H1 (cell line): Measurements from ENCODE around the gene TMBIM4. TPM values are rescaled to one million over a fixed set of nuclear protein-coding genes. Genes with fewer than 3 reads are reported as not detected.

Experiments
- CTCF ChIA-PET: fragments of 300-600 bp; sonication (Branson Sonifier 250); formaldehyde crosslinking; loops from one replicate; lab custom pipeline; 2021; ENCODE audit not compliant: partially characterized antibody; lab: Charles Lee
- POLR2A ChIA-PET: fragments of 300-600 bp; sonication (Branson Sonifier 250); formaldehyde crosslinking; loops from one replicate; lab custom pipeline; 2021; ENCODE audit warnings: inconsistent platforms; ENCODE audit not compliant: partially characterized antibody; lab: Charles Lee
- DNase-seq, 2 experiments: peaks; one replicate each; pipeline versions ENCODE4 v3.0.0 to v3.0.0-alpha.2; 2010 to 2022; ENCODE audit warnings: low spot score in 2 of 2, low read depth in 1 of 2, mixed read lengths in 1 of 2
- FAIRE-seq: peaks from 2 replicates; lab custom pipeline; 2011; peaks lifted over from hg19 to GRCh38; lab: Jason Lieb, UNC
- H2AFZ ChIP-seq: 2 replicates; pipeline ENCODE4 v1.8.1; 2012; ENCODE audit warnings: low read length, inconsistent platforms
- H2AK5ac ChIP-seq: 2 replicates; pipeline ENCODE4 v1.6.1; 2013; ENCODE audit warnings: low read depth, low read length
- H2BK120ac ChIP-seq: replicated peaks from 2 replicates; pipeline ENCODE3; 2013; ENCODE audit warnings: low read depth, low read length, inconsistent platforms
- H2BK12ac ChIP-seq: 2 replicates; pipeline ENCODE4 v1.6.1; 2013; ENCODE audit warnings: low read depth, low read length
- H2BK15ac ChIP-seq: 2 replicates; pipeline ENCODE4 v1.6.1; 2013; ENCODE audit warnings: low read length
- H2BK20ac ChIP-seq: 2 replicates; pipeline ENCODE4 v1.6.1; 2013; ENCODE audit warnings: low read length
- H2BK5ac ChIP-seq: 2 replicates; pipeline ENCODE4 v1.6.1; 2013; ENCODE audit warnings: low read depth, low read length
- H3K14ac ChIP-seq: 2 replicates; pipeline ENCODE4 v1.6.1; 2013; ENCODE audit warnings: inconsistent platforms; ENCODE audit not compliant: insufficient read length
- H3K18ac ChIP-seq: 2 replicates; pipeline ENCODE4 v1.6.1; 2013; ENCODE audit warnings: low read length; ENCODE audit errors: extremely low read depth
- H3K23ac ChIP-seq: 2 replicates; pipeline ENCODE4 v1.6.1; 2013; ENCODE audit warnings: inconsistent platforms; ENCODE audit not compliant: insufficient read length
- H3K23me2 ChIP-seq: 2 replicates; pipeline ENCODE4 v1.6.1; 2013; ENCODE audit warnings: low read depth, low read length
- H3K27ac ChIP-seq: 2 replicates; pipeline ENCODE4 v1.6.1; 2011; ENCODE audit warnings: low read depth, low read length, inconsistent platforms
- H3K27me3 ChIP-seq, 4 experiments: replicated peaks in 1 of 4; 1 replicate in 1 of 4; 2 replicates in 3 of 4; pipeline versions ENCODE4 v1.6.1 to v1.8.1; 2011 to 2013; ENCODE audit warnings: low read length in 3 of 4, mild to moderate bottlenecking in 3 of 4, inconsistent platforms in 2 of 4, mixed read lengths in 2 of 4, moderate library complexity in 1 of 4; ENCODE audit not compliant: control insufficient read depth in 3 of 4, insufficient read depth in 3 of 4; ENCODE audit errors: extremely low read depth in 1 of 4
- H3K36me3 ChIP-seq, 4 experiments: 2 replicates each; pipeline versions ENCODE4 v1.6.1 to v1.8.1; 2011 to 2013; ENCODE audit warnings: mild to moderate bottlenecking in 4 of 4, low read length in 3 of 4, moderate library complexity in 2 of 4, control low read depth in 1 of 4, inconsistent platforms in 1 of 4; ENCODE audit not compliant: insufficient read depth in 4 of 4, control insufficient read depth in 2 of 4
- H3K4ac ChIP-seq: replicated peaks from 2 replicates; pipeline ENCODE3; 2013; ENCODE audit warnings: low read length, low read depth, mixed read lengths, inconsistent platforms; ENCODE audit not compliant: insufficient read length
- H3K4me1 ChIP-seq, 4 experiments: replicated peaks in 1 of 4; 1 replicate in 1 of 4; 2 replicates in 3 of 4; pipeline versions ENCODE4 v1.6.1 to v1.8.1; 2011 to 2013; ENCODE audit warnings: low read length in 3 of 4, inconsistent platforms in 2 of 4, mixed read lengths in 1 of 4; ENCODE audit not compliant: insufficient read depth in 4 of 4, control insufficient read depth in 3 of 4
- H3K4me2 ChIP-seq, 2 experiments: 2 replicates each; pipeline versions ENCODE4 v1.6.1 to v1.8.1; 2011 to 2013; ENCODE audit warnings: low read depth in 2 of 2, low read length in 2 of 2, control low read depth in 1 of 2, inconsistent platforms in 1 of 2, mild to moderate bottlenecking in 1 of 2; ENCODE audit not compliant: insufficient read depth in 1 of 2
- H3K4me3 ChIP-seq, 4 experiments: fragments of 200-600, 300-600 bp in 1 of 4; sonication (generic), shearing (Covaris generic), sonication (Bioruptor Twin) in 1 of 4; 2 replicates each; pipeline versions ENCODE4 v1.5.1 to v1.8.1; 2011 to 2016; ENCODE audit warnings: low read length in 4 of 4, low read depth in 3 of 4, control low read depth in 2 of 4, inconsistent platforms in 2 of 4, mild to moderate bottlenecking in 2 of 4, mixed read lengths in 1 of 4, moderate library complexity in 1 of 4; ENCODE audit not compliant: insufficient read depth in 2 of 4; ENCODE audit errors: extremely low read depth in 1 of 4
- H3K56ac ChIP-seq: replicated peaks from 2 replicates; pipeline ENCODE3; 2013; ENCODE audit warnings: low read depth, mild to moderate bottlenecking, mixed read lengths, low read length, inconsistent platforms; ENCODE audit not compliant: insufficient read length
- H3K79me1 ChIP-seq: 2 replicates; pipeline ENCODE4 v1.6.1; 2013; ENCODE audit warnings: low read depth, low read length, control low read depth
- H3K79me2 ChIP-seq, 2 experiments: 2 replicates each; pipeline versions ENCODE4 v1.6.1 to v1.8.1; 2012 to 2013; ENCODE audit warnings: low read length in 2 of 2, mild to moderate bottlenecking in 2 of 2, inconsistent platforms in 1 of 2; ENCODE audit not compliant: insufficient read depth in 2 of 2, control insufficient read depth in 1 of 2
- H3K9ac ChIP-seq, 4 experiments: replicated peaks in 1 of 4; 1 replicate in 1 of 4; 2 replicates in 3 of 4; pipeline versions ENCODE4 v1.6.1 to v1.8.1; 2011 to 2013; ENCODE audit warnings: low read depth in 3 of 4, low read length in 3 of 4, control low read depth in 2 of 4, mild to moderate bottlenecking in 2 of 4, moderate library complexity in 2 of 4, inconsistent platforms in 1 of 4; ENCODE audit errors: extremely low read depth in 1 of 4
- H3K9me3 ChIP-seq, 2 experiments: 2 replicates each; pipeline versions ENCODE4 v1.6.1 to v1.8.1; 2012 to 2013; ENCODE audit warnings: mild to moderate bottlenecking in 2 of 2, moderate library complexity in 2 of 2, control low read depth in 1 of 2, inconsistent platforms in 1 of 2, low read depth in 1 of 2, low read length in 1 of 2, mixed read lengths in 1 of 2; ENCODE audit not compliant: insufficient read depth in 2 of 2
- H4K20me1 ChIP-seq, 2 experiments: replicated peaks in 1 of 2; 2 replicates each; pipeline versions ENCODE3 to v1.8.1; 2011 to 2013; ENCODE audit warnings: inconsistent platforms in 2 of 2, low read length in 2 of 2, mild to moderate bottlenecking in 1 of 2; ENCODE audit not compliant: insufficient read depth in 2 of 2, control insufficient read depth in 1 of 2
- H4K5ac ChIP-seq: 2 replicates; pipeline ENCODE4 v1.6.1; 2013; ENCODE audit warnings: low read length, low read depth, mixed read lengths, inconsistent platforms; ENCODE audit not compliant: insufficient read length
- H4K8ac ChIP-seq: 2 replicates; pipeline ENCODE4 v1.8.0; 2013; ENCODE audit warnings: mild to moderate bottlenecking, moderate library complexity, low read length, inconsistent platforms; ENCODE audit not compliant: insufficient read depth; ENCODE audit errors: extremely low read depth
- H4K91ac ChIP-seq: replicated peaks from 2 replicates; pipeline ENCODE3; 2013; ENCODE audit warnings: low read length, mixed read lengths, inconsistent platforms; ENCODE audit not compliant: insufficient read length
- TEAD4 ChIP-seq: IDR thresholded peaks from 2 replicates; pipeline ENCODE4 v1.6.1; 2012; ENCODE audit warnings: low read depth, low read length, inconsistent platforms, mixed read lengths
- ZNF274 ChIP-seq: IDR thresholded peaks from 2 replicates; pipeline ENCODE4 v1.7.0; 2012; ENCODE audit warnings: low read length, borderline replicate concordance; ENCODE audit errors: extremely low read depth
- WGBS, 2 experiments: shearing (Covaris generic) in 1 of 2; methylation state at CpG; one replicate each; pipeline versions ENCODE4 v1.1.6 to v1.1.7; 2013 to 2015; ENCODE audit warnings: low lambda C conversion rate in 2 of 2, mixed read lengths in 2 of 2, inconsistent platforms in 1 of 2, low coverage in 1 of 2, missing lambda C conversion rate in 1 of 2; ENCODE audit not compliant: insufficient replicate concordance in 2 of 2, insufficient coverage in 1 of 2, insufficient read length in 1 of 2; ENCODE audit errors: extremely low coverage in 1 of 2, missing lambda C conversion rate in 1 of 2; 5-methylcytosine and 5-hydroxymethylcytosine counted together
- polyA plus RNA-seq, 7 experiments: library from polyadenylated mRNA; depleted of rRNA in 3 of 7; stranded (reverse) in 5 of 7; unstranded in 2 of 7; fragments of >200 nt in 5 of 7; fragments of 200-250 nt in 2 of 7; gene quantifications; 1 replicate in 5 of 7; 2 replicates in 1 of 7; 4 replicates in 1 of 7; pipeline versions ENCODE4 v1.2.1 to v1.2.3, GENCODE V29; 2011 to 2013; ENCODE audit warnings: missing spikeins in 2 of 7, mixed read lengths in 2 of 7
- total RNA-seq: library from RNA; stranded (reverse); fragmentation: NEBNext Ultra II Directional; extraction: Animal tissue kit (Norgen Biotek cat#: 25700); gene quantifications from 2 replicates; pipeline ENCODE4 v1.2.1, GENCODE V29; 2021

The TMBIM4 gene
- total and polyA plus RNA-seq, 2 of the 8 experiments (the other 6 are each of a cell fraction or from before 2014, with no cell fraction given): 12.8 to 46.6 TPM

GRCh38 chr12:66197495-66197921, 27.7 kb upstream of the TMBIM4 start:
- no peak overlapping the region for H3K23ac ChIP-seq
- no peaks in the 10 kb centered on the region for H4K20me1 ChIP-seq
- DNase-seq: no peak
- no peak overlapping the region for H2BK20ac ChIP-seq
- CTCF ChIA-PET: interaction anchor here (0.6 to 1.1 kb wide), 2 partner anchors 28 to 102 kb away, joined by 3 to 4 read pairs; partner anchors contain the start of gene TMBIM4
- no peak overlapping the region for H2BK15ac ChIP-seq
- H3K79me1 ChIP-seq: no peaks in the 10 kb centered on the region
- no peaks in the 10 kb centered on the region for H3K23me2 ChIP-seq
- H4K8ac ChIP-seq: no peak overlapping the region
- no peak for FAIRE-seq
- no peak overlapping the region for H2BK5ac ChIP-seq
- no peak overlapping the region for H4K5ac ChIP-seq
- POLR2A ChIA-PET: interaction anchor here (0.7 to 1.7 kb wide), 3 partner anchors 10 to 52 kb away, joined by 3 to 4 read pairs (median 3); no protein-coding TSS in a partner anchor
- WGBS, 2 experiments: 76% methylated on average over 3 of the region's 3 CpGs; no CpG with 5 or more reads in 1 of the 2 experiments
- H3K79me2 ChIP-seq: no peaks in the 10 kb centered on the region
- peaks cover 0 to 5% (median 3%) of the 10 kb centered on the region in 4 experiments; a peak in 3 of 7 replicates for H3K4me1 ChIP-seq
- H2AFZ ChIP-seq: no peak overlapping the region
- H3K4me2 ChIP-seq: no peak overlapping the region
- no peak overlapping the region for H3K56ac ChIP-seq
- H3K36me3 ChIP-seq: no peaks in the 10 kb centered on the region
- H3K27me3 ChIP-seq: no peaks in the 10 kb centered on the region
- H2BK120ac ChIP-seq: no peak overlapping the region
- no peak overlapping the region for H3K14ac ChIP-seq
- no peak overlapping the region for H3K18ac ChIP-seq
- H3K27ac ChIP-seq: no peak overlapping the region
- no peak overlapping the region for H3K9ac ChIP-seq
- H3K4me3 ChIP-seq: no peak overlapping the region
- H3K4ac ChIP-seq: no peak overlapping the region
- H2BK12ac ChIP-seq: no peak overlapping the region
- H4K91ac ChIP-seq: no peak overlapping the region
- no peak overlapping the region for H2AK5ac ChIP-seq
- peaks cover 0 to 5% of the 10 kb centered on the region in 2 experiments; a peak in 1 of 4 replicates for H3K9me3 ChIP-seq
- TF ChIP-seq TEAD4 (no peak), ZNF274 (no peak)
